Natural killer cell (primary cell): ENCODE results near the gene MIER3. TPM values are rescaled to one million over a fixed set of nuclear protein-coding genes. Genes with fewer than 3 reads are reported as not detected.

ENCODE experiments used
- ATAC-seq, 3 donors: fragments of 150-1000 bp in 2 of 3; fragments of 200-7000 bp in 1 of 3; cut with Tn5 transposase; 1 replicate in 1 of 3; 2 replicates in 2 of 3; pipeline ENCODE4 v1.10.0; 2021; ENCODE audit warnings: mild to moderate bottlenecking in 2 of 3, moderate library complexity in 2 of 3
- DNase-seq, 2 donors: peaks; one replicate each; pipeline versions ENCODE4 v3.0.0 to v3.0.0-alpha.2; 2013 to 2021; ENCODE audit warnings: mixed read lengths in 1 of 2
- H3K27ac ChIP-seq: one replicate; pipeline ENCODE4 v1.5.1; 2013; ENCODE audit warnings: mild to moderate bottlenecking, low read length
- H3K27me3 ChIP-seq: one replicate; pipeline ENCODE4 v1.6.1; 2013; ENCODE audit warnings: low read length; ENCODE audit not compliant: control insufficient read depth, insufficient read depth
- H3K36me3 ChIP-seq: one replicate; pipeline ENCODE4 v1.6.1; 2013; ENCODE audit warnings: low read length; ENCODE audit not compliant: control insufficient read depth, insufficient read depth
- H3K4me1 ChIP-seq: one replicate; pipeline ENCODE4 v1.6.1; 2013; ENCODE audit warnings: low read length; ENCODE audit not compliant: control insufficient read depth, insufficient read depth
- H3K4me3 ChIP-seq: one replicate; pipeline ENCODE4 v1.5.1; 2013; ENCODE audit warnings: low read length
- H3K9me3 ChIP-seq: one replicate; pipeline ENCODE4 v1.6.1; 2013; ENCODE audit warnings: low read length; ENCODE audit not compliant: control insufficient read depth, insufficient read depth
- H3K27ac Mint-ChIP-seq, 2 donors: one replicate each; pipeline ENCODE4 v1.8.0; 2022; ENCODE audit warnings: mild to moderate bottlenecking in 2 of 2, mixed read lengths in 2 of 2, moderate library complexity in 1 of 2
- H3K27me3 Mint-ChIP-seq, 2 donors: one replicate each; pipeline ENCODE4 v1.8.0; 2022; ENCODE audit warnings: low read depth in 2 of 2, mixed read lengths in 2 of 2
- H3K36me3 Mint-ChIP-seq: one replicate; pipeline ENCODE4 v1.8.0; 2022; ENCODE audit warnings: mixed read lengths
- H3K4me1 Mint-ChIP-seq, 2 donors: one replicate each; pipeline ENCODE4 v1.8.0; 2022; ENCODE audit warnings: mixed read lengths in 2 of 2
- H3K4me3 Mint-ChIP-seq: one replicate; pipeline ENCODE4 v1.8.0; 2022; ENCODE audit warnings: mild to moderate bottlenecking, moderate library complexity, mixed read lengths
- H3K9me3 Mint-ChIP-seq, 2 donors: one replicate each; pipeline ENCODE4 v1.8.0; 2022; ENCODE audit warnings: mixed read lengths in 2 of 2
- WGBS: methylation state at CpG from one replicate; pipeline ENCODE4 v1.1.7; 2013; ENCODE audit warnings: missing lambda C conversion rate; ENCODE audit not compliant: insufficient coverage; 5-methylcytosine and 5-hydroxymethylcytosine counted together
- intact Hi-C: fragments of 100-400 bp; cut with micrococcal nuclease; formaldehyde crosslinking; loops from one replicate; pipeline ENCODE4 v1.14.2; 2022
- total RNA-seq, 4 donors: library from RNA; stranded (reverse); fragments of 120-200 nt in 1 of 4; gene quantifications; one replicate each; pipeline versions ENCODE4 v1.2.3 to v1.2.4, GENCODE V29; 2013 to 2022
- TF ChIP-seq, protein P1 (sequence below): fragments of 200-600 bp; IDR thresholded peaks from one replicate; pipeline ENCODE4 v1.8.0; 2022; ENCODE audit warnings: antibody characterized with exemption

Gene MIER3
- total RNA-seq, 3 donors from 2014 or later (not counting 1 experiment from before 2014, with no cell fraction given): 20.4 to 30.8 (median 29.0) TPM

DNA sequence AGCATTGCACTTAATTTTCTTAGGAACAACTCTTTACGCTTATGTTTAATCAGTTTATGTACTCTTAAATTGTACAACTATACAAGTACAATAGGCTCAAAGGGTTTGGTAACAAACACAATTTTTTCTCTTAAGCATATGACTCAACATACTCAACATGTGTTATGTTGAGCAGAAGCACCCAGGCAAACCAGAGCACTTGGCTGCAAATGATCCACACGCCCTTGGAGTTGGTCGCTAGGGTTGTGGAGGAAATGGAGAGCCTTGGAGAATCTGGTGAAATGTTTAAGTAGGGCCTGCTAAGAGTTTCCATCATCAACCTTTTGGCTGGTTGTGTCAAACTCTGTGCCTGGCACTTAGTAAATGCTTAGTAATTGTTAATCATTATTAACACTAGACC is 25.1 kb upstream of the MIER3 start:
- H3K4me3 Mint-ChIP-seq: no peak overlapping the region

DNA sequence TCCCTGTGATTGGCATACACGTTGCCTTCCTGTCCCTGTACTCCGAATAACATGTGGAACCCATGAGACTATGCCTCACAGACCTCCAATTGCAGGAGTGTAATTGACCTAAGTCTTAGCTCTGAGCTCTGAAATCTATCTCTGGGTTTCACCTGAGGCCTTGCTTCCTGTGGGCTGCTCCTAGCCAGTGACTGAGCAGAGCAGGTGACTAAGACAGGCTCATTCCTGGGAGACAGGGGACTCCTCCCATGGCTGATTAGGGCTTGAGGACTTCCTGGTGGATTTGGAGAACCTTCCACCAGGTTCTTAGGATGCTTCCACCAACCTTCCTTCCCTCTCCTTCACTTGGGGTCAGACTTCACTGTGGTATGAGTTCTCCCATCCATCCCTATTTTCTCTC is 22.3 kb upstream of the MIER3 start:
- Mint-ChIP-seq H3K4me3 (no peak overlapping the region), H3K9me3 (no peaks in the 10 kb centered on the region), H3K27me3 (peaks cover 15 to 42% of the 10 kb centered on the region in 2 donors), H3K27ac (no peak overlapping the region), H3K36me3 (no peaks in the 10 kb centered on the region), H3K4me1 (no peaks in the 10 kb centered on the region)
- DNase-seq (no peak), ATAC-seq (no peak)
- no peak overlapping the region for H3K27ac ChIP-seq
- no peaks in the 10 kb centered on the region for H3K36me3 ChIP-seq
- no peaks in the 10 kb centered on the region for H3K9me3 ChIP-seq
- H3K4me3 ChIP-seq: no peak overlapping the region
- no peaks in the 10 kb centered on the region for H3K27me3 ChIP-seq
- WGBS: 80% methylated on average over 2 of the region's 2 CpGs
- H3K4me1 ChIP-seq: no peaks in the 10 kb centered on the region
- TF ChIP-seq, protein P1, sequence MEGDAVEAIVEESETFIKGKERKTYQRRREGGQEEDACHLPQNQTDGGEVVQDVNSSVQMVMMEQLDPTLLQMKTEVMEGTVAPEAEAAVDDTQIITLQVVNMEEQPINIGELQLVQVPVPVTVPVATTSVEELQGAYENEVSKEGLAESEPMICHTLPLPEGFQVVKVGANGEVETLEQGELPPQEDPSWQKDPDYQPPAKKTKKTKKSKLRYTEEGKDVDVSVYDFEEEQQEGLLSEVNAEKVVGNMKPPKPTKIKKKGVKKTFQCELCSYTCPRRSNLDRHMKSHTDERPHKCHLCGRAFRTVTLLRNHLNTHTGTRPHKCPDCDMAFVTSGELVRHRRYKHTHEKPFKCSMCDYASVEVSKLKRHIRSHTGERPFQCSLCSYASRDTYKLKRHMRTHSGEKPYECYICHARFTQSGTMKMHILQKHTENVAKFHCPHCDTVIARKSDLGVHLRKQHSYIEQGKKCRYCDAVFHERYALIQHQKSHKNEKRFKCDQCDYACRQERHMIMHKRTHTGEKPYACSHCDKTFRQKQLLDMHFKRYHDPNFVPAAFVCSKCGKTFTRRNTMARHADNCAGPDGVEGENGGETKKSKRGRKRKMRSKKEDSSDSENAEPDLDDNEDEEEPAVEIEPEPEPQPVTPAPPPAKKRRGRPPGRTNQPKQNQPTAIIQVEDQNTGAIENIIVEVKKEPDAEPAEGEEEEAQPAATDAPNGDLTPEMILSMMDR: no peak
- intact Hi-C loops: no loop called here

More for the DNA sequence above, 25.1 kb upstream of the MIER3 start:
- Mint-ChIP-seq H3K9me3 (no peaks in the 10 kb centered on the region), H3K27me3 (peaks cover 28 to 48% of the 10 kb centered on the region in 2 donors), H3K36me3 (no peaks in the 10 kb centered on the region), H3K4me1 (no peaks in the 10 kb centered on the region), H3K27ac (no peak overlapping the region)
- ATAC-seq (no peak), DNase-seq (no peak)
- 97% methylated on average over 2 of the region's 3 CpGs for WGBS
- TF ChIP-seq, protein P1: no peak
- Histone ChIP-seq H3K36me3 (no peaks in the 10 kb centered on the region), H3K27ac (no peak overlapping the region), H3K4me3 (no peak overlapping the region), H3K27me3 (peaks cover 2% of the 10 kb centered on the region), H3K4me1 (no peaks in the 10 kb centered on the region), H3K9me3 (no peaks in the 10 kb centered on the region)
- intact Hi-C loops: no loop called here

DNA sequence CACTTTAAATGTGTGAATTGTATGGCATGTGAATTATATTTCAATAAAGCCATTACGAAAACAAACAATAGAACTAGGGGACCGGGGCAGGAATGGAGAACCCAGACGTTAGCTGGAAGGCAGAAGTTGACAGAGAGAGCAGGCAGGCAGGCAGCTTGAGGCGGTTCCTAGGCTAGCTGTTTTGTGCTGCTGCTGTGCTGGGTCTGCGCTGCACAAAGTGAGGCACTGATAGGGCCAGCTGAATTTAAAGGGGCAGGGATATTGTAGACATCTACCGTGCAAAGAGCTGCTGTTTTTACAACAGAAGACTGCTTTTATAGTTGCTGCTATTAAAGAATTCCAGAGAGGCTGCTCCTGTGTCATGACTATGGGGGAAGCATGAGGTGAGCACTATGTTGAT is 21.6 kb upstream of the MIER3 start:
- no peaks in the 10 kb centered on the region for H3K27me3 ChIP-seq
- no peak overlapping the region for H3K27ac ChIP-seq
- TF ChIP-seq, protein P1: no peak
- Mint-ChIP-seq H3K4me3 (no peak overlapping the region), H3K27ac (no peak overlapping the region), H3K27me3 (peaks cover 14 to 48% of the 10 kb centered on the region in 2 donors), H3K4me1 (no peaks in the 10 kb centered on the region), H3K36me3 (no peaks in the 10 kb centered on the region), H3K9me3 (no peaks in the 10 kb centered on the region)
- ATAC-seq: no peak
- no peak for DNase-seq
- WGBS: 79% methylated on average over 6 of the region's 6 CpGs
- intact Hi-C loops: no loop called here
- no peaks in the 10 kb centered on the region for H3K36me3 ChIP-seq
- no peaks in the 10 kb centered on the region for H3K4me1 ChIP-seq
- no peaks in the 10 kb centered on the region for H3K9me3 ChIP-seq
- H3K4me3 ChIP-seq: no peak overlapping the region

DNA sequence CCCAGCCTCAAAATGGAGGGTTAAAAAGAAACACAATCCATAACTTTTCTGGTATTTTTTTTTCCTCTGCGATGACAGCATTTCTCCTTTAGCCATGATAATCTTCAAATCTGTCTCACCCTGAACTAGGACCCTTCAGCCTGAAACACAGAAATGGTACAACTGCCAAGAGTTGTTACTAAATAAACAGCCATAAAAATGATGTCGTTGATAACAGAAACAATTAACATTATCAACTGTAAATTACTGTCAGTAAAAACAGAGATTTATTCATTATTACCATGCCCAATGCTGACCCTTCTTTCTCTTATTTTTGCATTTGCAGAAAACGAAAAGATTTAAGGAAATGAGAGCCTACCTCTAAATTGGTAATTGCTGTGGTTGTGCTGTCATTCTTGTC is 19.4 kb upstream of the MIER3 start:
- H3K9me3 ChIP-seq: no peaks in the 10 kb centered on the region
- H3K4me1 ChIP-seq: no peaks in the 10 kb centered on the region
- WGBS: 56% methylated on average over 3 of the region's 3 CpGs
- no peak overlapping the region for H3K4me3 ChIP-seq
- H3K4me1 Mint-ChIP-seq: no peaks in the 10 kb centered on the region
- H3K27me3 ChIP-seq: peaks cover 2% of the 10 kb centered on the region
- no peak overlapping the region for H3K27ac Mint-ChIP-seq
- H3K27ac ChIP-seq: no peak overlapping the region
- peaks cover 18 to 56% of the 10 kb centered on the region in 2 donors for H3K27me3 Mint-ChIP-seq
- no peak for ATAC-seq
- no peaks in the 10 kb centered on the region for H3K9me3 Mint-ChIP-seq
- TF ChIP-seq, protein P1: no peak
- H3K36me3 ChIP-seq: no peaks in the 10 kb centered on the region
- H3K4me3 Mint-ChIP-seq: no peak overlapping the region
- DNase-seq: no peak
- no peaks in the 10 kb centered on the region for H3K36me3 Mint-ChIP-seq
- intact Hi-C loops: no loop called here
